ENCODE data around the gene COX11.

Gene COX11

DNA sequence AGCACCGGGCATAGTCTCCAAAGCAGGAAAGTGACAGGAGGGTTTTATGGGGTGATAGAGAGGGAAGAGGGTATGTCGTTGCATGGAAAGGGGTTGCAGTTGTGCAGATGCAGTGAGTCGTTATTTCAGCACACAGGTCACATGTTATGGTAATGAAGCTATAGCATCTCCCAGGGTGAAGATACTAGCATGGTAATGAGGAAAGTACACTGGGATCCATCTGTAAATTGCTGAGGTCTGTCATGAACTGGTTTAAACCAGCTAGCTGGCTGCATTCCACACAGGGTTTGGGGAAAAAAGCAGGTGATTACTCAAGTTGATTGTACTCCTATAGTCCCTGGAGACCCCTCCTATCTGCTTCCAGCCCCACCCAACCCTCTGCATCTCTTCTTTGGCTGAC, 11.7 kb downstream of the COX11 start:
- DNase-seq = no peak

DNA sequence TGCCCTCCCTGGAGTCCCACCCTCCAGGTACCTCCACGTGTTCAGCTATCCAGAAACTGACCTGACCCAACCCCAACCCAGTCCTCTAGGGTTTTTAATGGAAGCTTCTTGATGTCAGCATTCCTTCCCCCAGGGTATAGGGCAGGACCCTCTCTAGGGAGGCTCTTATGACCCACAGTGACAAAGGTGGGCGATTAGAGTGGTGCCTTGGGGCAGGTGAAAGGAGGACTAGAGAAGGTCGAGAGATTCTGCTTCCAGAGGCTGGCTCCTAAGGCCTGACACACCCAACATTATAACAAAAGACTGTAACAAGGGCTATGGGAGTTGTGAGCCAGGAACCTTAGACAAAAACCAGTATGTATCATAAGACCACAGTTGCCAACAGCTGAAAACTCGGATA, 17.2 kb downstream of the COX11 start:
- DNase-seq = no peak

DNA sequence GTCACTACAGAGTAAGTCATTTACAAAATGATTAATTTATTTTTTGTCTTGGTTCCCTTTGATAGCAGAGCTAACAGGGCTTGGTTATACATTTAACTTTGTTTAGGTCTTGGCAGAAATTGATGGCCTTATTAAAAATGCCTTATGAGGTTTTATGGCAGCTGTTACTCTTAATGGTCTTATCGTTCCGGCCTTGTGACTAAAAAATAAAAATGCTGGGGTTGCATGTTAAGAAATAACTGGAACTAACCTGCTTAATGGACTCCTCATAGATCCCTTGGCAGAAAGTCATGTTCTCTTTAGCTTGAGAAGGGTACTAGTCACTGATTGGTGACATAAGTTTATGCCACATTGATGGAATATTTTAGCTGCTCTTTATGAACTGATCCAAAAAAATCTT, 18.3 kb downstream of the COX11 start:
- DNase-seq = no peak

DNA sequence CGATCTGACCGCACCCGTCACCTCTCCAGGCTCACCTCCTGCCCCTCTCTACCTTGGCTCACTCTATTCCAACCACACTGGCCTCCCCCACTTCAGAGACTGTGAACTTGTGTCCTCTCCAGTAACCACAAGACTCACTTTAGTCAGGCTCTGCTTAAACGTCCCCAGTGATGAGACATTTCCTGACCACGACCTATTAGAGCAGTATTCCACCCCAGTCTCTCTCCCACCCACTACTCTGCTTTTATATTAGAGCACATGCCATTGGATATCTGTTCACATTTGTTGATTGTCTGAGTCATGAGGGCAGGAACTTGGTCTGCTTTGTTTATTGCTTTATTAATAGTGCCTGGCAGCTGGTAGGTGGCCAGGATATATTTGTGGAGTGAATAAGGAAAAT, 20.1 kb downstream of the COX11 start:
- DNase-seq = no peak

DNA sequence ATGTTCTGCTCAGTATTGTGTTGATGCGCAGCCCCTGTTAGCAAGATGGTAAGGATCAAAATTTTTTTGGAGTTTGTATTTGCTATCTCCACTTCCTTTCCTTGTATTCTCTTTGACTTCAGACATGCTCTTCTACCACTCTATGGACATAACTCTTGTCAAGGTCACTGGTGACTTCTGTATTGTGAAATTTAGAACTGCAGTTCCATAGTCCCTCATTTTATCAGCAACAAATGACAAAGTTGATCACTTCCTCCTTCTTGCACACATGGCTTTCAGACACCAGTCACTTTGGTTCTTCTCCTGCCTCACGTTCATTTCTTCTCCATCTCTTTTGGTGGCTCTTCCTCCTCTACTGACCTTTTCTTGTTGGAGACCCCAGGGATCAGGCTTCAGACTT, 21.1 kb downstream of the COX11 start:
- no peak for DNase-seq

DNA sequence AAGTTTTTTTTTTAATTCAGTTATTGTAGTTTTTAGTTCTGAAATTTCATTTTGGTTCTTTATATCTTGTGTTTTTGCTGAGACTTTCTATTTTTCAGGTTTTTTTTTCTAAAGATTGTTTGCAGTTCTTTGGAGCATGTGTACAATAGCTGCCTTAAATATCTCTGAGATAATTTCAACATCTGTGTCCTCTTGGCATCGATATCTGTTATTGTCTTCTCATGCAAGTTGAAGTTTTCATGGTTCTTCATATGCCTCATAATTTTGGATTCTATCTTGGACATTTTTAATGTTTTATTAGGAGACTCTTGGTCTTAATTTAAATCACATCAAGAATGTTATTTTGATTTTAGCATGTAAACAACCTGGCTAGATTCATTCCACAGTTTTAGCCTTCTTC, 22.8 kb downstream of the COX11 start:
- no peak for DNase-seq

DNA sequence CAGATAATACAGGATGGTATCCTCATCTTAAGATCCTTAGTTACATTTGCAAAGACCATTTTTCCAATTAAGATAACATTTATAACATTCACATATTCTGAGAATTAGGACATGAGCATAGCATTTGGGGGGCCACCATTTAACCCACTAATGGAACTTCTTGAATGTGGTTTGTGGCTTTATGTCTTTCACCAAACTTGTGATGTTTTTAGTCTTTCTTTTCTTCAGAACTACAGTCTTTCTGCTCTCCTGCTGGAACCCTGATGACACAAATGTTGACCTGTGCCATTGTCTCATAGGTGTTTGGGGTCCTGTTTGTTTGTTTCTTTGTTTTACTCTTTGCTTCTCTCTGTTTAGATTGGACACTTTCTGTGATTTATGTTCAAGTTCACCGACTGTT, 23.2 kb downstream of the COX11 start:
- DNase-seq = no peak

DNA sequence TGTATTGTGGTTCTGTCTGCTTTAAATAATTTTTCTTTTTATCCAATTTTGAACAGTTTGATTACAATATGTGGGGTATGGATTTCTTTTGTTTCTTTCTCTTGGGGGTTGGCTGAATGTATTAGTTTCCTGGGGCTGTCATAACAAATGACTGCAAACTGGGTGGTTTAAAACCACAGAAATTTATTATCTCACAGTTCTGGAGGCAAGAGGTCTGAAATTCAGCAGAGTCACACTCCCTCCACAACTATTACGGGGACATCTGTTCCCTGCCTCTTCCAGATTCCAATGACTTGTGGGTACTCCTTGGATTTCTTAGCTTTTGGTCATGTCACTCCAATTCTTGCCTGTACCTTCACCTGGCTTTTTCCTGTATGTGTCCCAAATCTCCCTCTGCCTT, 23.7 kb downstream of the COX11 start:
- DNase-seq = no peak

DNA sequence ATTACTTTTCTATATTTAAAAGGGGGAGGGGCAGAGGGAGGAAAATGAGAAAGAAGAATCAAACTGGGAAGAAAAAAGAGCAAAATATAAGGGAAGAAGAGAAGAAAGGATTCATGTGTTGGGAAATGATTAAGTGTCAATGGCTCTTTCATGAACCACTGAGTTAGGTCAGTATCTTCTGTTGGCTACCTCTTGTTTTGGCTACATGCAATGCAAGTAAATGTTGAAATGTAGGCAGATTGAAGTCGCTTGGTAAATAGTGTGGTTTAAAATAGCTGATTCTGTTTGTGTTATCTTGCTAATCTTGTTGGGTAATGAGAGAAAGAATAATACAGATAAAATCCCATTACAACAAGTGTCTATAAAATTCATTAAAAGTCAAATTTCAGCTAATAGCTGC, 27.2 kb downstream of the COX11 start:
- DNase-seq = no peak

DNA sequence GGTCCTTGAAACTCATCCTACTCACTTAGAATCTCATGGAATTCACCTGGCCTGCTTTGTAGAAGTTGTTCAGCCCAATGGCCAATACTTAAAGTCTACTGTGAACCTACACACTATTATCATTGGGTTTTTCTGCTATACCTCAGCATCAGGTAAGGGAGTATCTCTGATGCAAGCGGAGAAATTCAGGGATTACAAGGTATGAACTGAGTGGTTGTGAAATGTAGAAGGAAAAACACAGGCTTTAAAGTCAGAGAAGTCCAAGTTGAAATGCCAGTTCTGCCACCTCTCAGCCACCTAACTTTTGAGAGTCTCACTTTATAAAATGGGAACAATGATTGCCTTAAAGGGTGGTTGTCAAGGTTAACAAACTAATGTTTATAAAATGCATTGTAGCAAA, 31.0 kb downstream of the COX11 start:
- DNase-seq = no peak

DNA sequence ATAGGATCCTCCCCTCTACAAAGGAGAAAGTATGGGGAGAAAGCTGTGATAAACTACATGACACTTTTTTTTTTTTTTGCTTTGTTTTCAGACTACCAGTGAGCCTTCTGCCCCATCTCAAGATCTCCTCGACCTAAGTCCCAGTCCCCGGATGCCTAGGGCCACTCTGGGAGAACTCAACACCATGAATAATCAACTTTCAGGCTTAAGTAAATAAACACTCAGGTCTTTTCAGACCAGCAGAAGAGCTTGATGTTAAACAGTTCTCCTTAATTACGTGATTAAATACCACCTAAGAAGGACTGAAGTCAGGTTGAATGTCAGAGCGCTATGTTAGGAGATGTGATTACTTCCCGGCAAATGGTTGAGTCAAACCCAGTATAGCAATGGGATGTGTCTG, 31.4 kb downstream of the COX11 start:
- no peak for DNase-seq

DNA sequence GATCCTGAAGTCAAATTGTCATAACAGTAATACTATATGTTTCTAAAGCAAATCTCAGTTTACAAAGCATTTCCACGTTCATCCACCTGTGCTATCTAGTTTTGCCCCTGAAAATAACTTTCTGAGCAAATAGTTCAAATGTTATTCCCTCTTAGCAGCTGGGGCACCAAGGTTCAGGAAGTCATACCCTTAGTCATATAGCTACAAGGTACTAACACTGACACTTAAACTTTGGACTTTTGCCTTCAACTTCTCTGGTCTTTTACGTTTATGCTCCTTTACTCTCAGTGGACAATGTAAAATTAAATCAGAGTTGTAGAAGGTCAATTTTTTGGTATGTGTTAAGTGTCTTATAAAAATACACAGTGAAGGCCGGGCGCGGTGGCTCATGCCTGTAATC, 33.0 kb downstream of the COX11 start:
- DNase-seq = no peak

DNA sequence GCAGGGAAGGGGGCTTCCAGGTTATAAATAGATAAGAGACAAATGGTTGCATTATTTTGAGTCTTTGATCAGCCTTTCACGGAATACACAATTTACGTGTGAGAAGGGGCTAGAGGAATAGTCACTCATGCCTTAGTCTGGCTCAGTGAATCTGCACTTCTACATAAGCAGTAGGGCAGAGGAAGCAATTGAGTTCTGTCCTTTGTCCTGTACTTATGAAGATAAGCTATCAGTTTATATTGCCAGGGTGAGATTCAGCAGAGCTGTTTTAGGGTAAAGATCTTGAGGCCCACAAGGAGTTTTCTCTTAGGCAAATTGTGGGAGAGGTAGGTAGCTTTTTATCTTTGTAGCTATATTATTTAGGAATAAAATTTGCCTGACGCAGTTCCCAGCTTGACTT, 34.5 kb downstream of the COX11 start:
- no peak for DNase-seq

DNA sequence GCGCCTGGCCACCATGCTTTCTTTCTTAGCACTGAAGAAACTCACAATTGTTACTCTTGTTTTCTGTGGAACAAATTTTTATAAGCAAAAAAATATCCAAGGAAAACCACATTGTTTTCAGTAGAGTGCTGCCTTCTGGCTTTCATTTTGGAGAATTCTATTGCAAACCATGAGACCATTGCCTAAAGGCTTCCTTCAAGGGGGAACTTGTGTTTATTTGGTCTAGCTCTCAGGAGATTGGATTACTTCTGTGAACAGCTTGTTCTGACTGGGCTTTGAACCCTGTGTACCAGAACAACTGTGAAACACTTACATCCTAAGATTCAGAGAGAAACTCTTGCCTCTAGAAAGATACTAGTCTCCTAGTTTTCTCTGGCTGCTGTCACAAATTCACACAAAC, 35.7 kb downstream of the COX11 start:
- DNase-seq = no peak

DNA sequence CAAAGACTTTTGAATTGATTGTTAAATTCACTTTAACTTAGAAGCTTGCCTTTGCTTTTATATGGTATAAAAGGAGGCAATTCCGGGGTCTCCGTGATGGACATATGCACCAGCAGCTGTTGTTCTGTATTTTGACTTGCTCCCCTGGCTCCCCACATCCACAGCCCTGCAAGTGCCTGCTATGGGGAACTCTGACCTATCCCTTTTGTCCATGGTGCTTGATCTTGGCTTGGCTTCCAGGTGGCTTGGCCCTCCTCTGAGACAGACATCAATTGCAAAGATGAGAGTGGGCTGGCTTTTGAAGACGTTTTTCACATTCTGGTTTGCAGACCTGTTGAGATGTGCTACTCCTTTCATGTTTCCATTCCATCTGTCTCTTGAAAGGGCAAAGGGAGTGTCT, 40.9 kb downstream of the COX11 start:
- DNase-seq = no peak

DNA sequence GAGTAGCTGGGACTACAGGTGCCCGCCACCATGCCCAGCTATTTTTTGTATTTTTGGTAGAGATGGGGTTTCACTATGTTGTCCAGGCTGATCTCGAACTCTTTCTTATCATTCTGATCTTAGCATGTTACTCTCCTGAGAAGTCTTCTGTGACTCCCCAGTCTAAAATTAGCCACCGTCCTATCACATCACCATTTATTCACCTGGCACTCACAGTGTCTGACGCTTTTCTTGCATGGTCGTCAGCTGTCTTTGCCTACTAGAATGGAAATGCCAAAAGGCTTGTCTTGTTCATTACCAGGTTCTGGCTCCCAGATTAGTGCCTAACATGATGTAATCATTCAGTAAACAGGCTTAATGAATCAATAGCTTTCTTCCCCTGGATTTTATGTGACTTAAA, 44.0 kb downstream of the COX11 start:
- no peak for DNase-seq

DNA sequence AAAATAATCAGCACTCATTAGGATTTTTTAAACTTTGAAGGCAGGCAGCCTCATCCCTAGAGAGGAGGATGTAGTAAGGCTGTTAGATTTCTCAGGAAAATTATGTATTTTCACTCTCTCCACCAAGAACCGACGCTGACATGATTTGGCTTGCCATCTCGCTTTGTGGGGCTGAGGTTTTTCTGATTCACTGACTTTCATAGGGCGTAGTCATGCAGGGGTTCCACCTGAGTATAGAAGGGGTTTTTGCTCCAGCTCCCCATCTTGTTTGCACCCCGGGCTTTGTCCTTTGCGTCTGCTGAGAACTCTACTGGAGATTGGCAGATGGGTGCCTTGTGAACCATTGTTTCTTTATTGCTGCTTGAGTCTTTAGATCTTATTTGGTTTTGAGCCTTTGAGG, 47.6 kb downstream of the COX11 start:
- DNase-seq = no peak

DNA sequence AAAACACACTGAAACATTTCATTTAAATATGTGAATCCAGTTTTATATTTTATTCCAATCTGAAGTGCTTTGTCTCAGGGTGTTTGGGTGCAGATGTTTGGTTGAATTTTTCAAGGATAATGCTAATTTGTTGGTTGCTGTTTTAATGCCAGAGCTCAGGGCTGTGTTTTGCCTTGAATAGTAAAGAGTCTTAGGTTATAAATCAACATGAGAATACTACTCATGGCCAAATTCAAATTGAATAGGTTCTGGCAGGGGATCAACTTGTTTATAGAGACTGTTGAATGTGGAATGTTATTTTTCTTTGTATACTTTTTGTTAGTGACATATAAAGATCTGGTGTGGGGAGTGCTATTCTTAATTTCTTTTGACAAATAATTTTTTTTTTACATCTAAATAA, 49.0 kb downstream of the COX11 start:
- DNase-seq = no peak

DNA sequence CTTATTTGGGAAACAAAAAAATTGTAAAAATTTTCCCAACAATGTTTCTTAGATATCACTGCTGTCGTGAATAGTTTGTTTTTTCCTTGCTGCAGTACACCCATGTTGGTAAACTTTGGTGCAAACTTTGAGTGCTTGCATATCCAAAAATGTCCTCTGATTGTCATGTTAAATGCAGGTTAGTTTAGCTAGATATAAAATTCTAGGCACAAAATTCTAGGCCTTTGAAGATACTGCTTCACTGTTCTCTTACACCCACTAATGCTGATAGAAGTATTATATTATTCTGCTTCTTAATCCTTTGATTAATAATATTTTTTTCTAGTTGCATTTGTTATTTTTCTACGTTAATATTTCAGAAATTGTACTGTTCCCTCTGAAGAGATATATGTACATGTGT, 51.7 kb downstream of the COX11 start:
- DNase-seq = no peak

Measured in CD4-positive, alpha-beta T cell treated with Interferon gamma for 1 hour (primary cell).